Melanocyte of skin (primary cell): Measurements from ENCODE around the gene AZGP1. TPM values are rescaled to one million over a fixed set of nuclear protein-coding genes. Genes with fewer than 3 reads are reported as not detected.

Source experiments
- small RNA-seq, 2 donors: library from RNA; depleted of rRNA; stranded (forward); fragments of <200 nt; gene quantifications; one replicate each; pipeline ENCODE3, GENCODE V24; 2012
- total RNA-seq, 2 donors: library from RNA; depleted of rRNA; stranded (reverse); fragments of >200 nt; gene quantifications; 2 replicates each; pipeline ENCODE4 v1.2.3, GENCODE V29; 2012

Gene AZGP1
- under 1 TPM; 0.34 to 1.00 TPM for total RNA-seq

DNA sequence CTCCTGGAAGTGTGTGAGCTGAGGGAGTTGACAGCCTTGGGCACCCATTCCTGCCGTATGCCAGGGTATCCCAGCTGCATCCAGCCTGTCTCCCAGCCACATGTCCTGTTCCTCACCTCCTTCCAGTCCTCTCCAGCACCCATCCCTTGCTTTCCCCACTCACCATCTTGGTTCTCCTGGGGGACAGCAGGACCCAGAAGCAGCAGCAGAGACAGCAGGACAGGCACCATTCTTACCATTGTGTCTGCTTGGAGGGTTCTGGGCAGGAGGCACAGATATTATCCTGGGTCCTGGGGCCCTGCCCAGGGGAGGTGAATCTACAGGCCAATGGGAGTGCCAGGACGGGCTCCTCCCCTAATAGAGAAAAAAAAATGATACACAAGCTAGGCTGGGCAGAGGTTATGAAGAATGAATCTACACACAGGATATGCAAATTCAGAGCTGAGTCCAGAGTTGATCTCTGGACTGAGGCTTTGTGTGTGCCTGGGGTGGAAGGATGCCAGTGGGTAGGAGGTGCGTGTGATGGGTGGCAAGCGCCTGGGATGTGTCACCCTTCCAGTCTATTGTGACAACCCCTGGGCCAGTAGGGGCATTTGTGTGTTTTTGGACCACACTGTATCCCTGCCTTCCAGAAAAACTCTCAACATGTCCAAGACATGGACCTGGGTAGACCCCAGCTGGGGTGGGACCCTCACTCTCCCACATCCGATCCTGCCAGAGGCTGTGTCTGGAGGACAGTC lies at the start of gene AZGP1:
Gene AZGP1 (minus strand): TSS at position 250 of the 740 bp plus-strand sequence. CDS start 11 bp downstream, at position 239.

GRCh38 chr7:100015232-100016214 lies 39.7 kb upstream of the AZGP1 start, which contains the start of gene ZKSCAN1:
Gene ZKSCAN1 (plus strand): TSS chr7:100015596. CDS start chr7:100023507, 7,911 bp downstream.

DNA sequence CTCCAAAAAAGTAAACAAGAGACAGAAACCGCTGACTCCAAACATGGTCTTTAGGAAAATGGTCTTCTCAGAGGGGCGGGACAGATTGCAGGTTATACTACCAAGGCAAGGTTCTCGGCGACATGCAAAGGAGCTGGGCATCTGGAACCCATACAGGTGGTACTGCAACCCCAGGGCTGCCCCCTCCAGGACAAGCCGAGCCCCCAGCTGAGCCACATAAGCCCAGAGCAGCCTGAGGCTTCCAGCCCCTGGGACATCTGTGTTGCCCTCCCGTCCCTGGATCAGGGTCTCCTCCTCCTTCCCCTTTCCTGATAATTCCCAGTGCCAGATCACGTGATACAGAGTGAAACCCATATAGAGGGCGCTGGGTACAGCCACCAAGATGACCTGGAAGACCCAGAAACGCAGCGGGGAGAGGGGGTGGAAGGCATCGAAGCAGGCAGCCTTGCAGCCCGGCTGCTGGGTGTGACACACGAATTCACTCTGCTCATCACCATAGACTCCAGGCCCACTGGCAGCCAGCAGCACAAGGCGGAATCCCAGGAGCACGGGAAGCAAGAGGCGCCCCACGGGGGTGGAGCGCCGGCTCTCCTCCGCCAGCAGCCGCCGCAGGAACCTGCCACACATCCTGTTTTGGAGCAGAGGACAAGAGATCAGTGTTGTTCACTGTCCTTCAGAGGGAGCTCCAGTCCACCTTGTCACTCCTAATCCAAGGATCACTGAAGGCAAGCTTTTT lies 46.7 kb downstream of the AZGP1 start, which contains the start of gene GJC3:
Gene GJC3 (minus strand): TSS at position 627 of the 736 bp plus-strand sequence. CDS start 0 bp downstream, at position 627.

DNA sequence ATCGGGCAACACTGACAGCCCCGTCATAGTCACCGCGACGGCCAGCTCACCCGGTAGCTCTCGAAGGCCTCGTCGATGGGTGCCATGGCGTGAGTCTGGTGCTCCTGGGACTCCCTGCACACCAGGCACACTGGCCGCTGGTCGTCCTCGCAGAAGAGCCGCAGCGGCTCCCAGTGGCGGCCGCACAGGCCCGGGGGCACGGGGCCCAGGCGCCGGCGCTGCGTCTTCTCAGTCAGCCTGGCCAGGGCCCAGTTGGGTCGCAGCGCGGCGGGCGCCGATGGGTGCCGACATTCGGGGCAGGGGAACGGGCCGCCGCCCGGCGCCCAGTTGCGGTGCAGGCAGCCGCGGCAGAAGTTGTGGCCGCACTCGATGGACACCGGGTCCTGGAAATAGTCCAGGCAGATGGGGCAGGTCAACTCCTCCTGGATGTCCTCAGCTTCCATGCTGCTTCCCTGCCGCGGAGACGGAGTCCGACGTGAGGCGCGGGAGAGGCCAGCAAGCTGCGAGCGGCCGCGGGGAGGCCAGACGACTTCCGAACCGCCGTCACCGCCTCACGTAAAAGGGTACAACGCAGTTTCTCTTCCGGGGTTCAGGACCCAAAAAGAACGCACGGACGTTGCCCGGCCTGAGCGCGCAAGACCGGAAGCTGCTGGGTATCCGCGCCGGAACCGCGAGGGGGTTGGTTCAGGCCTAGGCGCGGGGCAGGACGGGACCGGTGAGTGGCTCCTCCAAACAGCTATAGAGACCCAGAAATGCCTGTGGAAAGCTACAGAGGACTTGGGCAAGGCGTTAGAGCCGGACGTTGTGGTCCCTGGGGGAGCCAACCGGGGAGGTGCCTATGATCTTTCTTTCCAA lies 56.6 kb downstream of the AZGP1 start, which contains the start of gene TRIM4:
Gene TRIM4 (minus strand): TSS at position 572 of the 855 bp plus-strand sequence. CDS start 129 bp downstream, at position 443.

Small RNAs within 50 kb of the gene (small RNA-seq; reads per million reads assigned to genes)
- 0 reads per million in 2 donors for gene RF00019
- gene RF00561: 0 to 0.04 reads per million in 2 donors

Other genes with a start within 250 kb of the AZGP1 start
- not detected for gene CYP3A7, start 240.8 kb downstream of the AZGP1 start, total RNA-seq
- gene CYP3A4, start 191.8 kb downstream of the AZGP1 start, total RNA-seq: not detected
- not detected for gene CYP3A43, start 148.0 kb downstream of the AZGP1 start, total RNA-seq
- under 1 TPM; 0.33 to 0.34 TPM for gene OR2AE1, start 99.0 kb downstream of the AZGP1 start, total RNA-seq
- gene TRIM4, start 56.5 kb downstream of the AZGP1 start, total RNA-seq: 10 to 100 TPM; 22.7 to 25.3 TPM
- gene GJC3, start 46.4 kb downstream of the AZGP1 start, total RNA-seq: under 1 TPM in 1 of 2 donors, not detected in 1; 0.69 TPM
- gene ZKSCAN1, start 39.6 kb upstream of the AZGP1 start, total RNA-seq: 10 to 100 TPM; 39.3 to 68.5 TPM
- 10 to 100 TPM in 1 of 2 donors, 1 to 10 TPM in 1; 7.0 to 12.4 TPM for gene ZSCAN21, start 73.7 kb upstream of the AZGP1 start, total RNA-seq
- gene ZNF3, start 105.7 kb upstream of the AZGP1 start, total RNA-seq: 10 to 100 TPM; 21.0 to 21.3 TPM
- gene COPS6, start 112.9 kb upstream of the AZGP1 start, total RNA-seq: 10 to 100 TPM; 42.3 to 48.0 TPM
- gene MCM7, start 125.4 kb upstream of the AZGP1 start, total RNA-seq: 100 to 1,000 TPM in 1 of 2 donors, 10 to 100 TPM in 1; 69.5 to 202 TPM
- 10 to 100 TPM; 11.0 to 12.4 TPM for gene AP4M1, start 125.6 kb upstream of the AZGP1 start, total RNA-seq
- gene TAF6, start 143.3 kb upstream of the AZGP1 start, total RNA-seq: 10 to 100 TPM; 31.0 to 54.3 TPM
- gene CNPY4, start 143.6 kb upstream of the AZGP1 start, total RNA-seq: 10 to 100 TPM; 11.0 to 12.0 TPM
- 1 to 10 TPM; 2.3 to 2.8 TPM for gene MBLAC1, start 150.9 kb upstream of the AZGP1 start, total RNA-seq
- gene LAMTOR4, start 172.9 kb upstream of the AZGP1 start, total RNA-seq: 100 to 1,000 TPM in 1 of 2 donors, 10 to 100 TPM in 1; 96.0 to 127 TPM
- 10 to 100 TPM in 1 of 2 donors, 1 to 10 TPM in 1; 10.0 to 12.0 TPM for gene TRAPPC14, start 182.7 kb upstream of the AZGP1 start, total RNA-seq
- gene GAL3ST4, start 192.6 kb upstream of the AZGP1 start, total RNA-seq: 1 to 10 TPM; 3.3 to 5.2 TPM
- 1 to 10 TPM; 1.7 to 2.4 TPM for gene GPC2, start 201.3 kb upstream of the AZGP1 start, total RNA-seq
- 1 to 10 TPM; 1.7 to 2.4 TPM for gene STAG3, start 201.9 kb upstream of the AZGP1 start, total RNA-seq
- gene PVRIG, start 243.9 kb upstream of the AZGP1 start, total RNA-seq: not detected